Activated CD4-positive, CD25-positive, alpha-beta regulatory T cell (primary cell): ENCODE measurements around the gene L1CAM.

Experiments used
- DNase-seq, 4 experiments: peaks; one replicate each; lab custom pipeline; 2025; lab: John Stamatoyannopoulos, UW

L1CAM gene

GRCh38 chrX:153875391-153876111, 10.4 kb downstream of the L1CAM start:
- peak; percentile 25 to 37 (median 28) for DNase-seq

DNA sequence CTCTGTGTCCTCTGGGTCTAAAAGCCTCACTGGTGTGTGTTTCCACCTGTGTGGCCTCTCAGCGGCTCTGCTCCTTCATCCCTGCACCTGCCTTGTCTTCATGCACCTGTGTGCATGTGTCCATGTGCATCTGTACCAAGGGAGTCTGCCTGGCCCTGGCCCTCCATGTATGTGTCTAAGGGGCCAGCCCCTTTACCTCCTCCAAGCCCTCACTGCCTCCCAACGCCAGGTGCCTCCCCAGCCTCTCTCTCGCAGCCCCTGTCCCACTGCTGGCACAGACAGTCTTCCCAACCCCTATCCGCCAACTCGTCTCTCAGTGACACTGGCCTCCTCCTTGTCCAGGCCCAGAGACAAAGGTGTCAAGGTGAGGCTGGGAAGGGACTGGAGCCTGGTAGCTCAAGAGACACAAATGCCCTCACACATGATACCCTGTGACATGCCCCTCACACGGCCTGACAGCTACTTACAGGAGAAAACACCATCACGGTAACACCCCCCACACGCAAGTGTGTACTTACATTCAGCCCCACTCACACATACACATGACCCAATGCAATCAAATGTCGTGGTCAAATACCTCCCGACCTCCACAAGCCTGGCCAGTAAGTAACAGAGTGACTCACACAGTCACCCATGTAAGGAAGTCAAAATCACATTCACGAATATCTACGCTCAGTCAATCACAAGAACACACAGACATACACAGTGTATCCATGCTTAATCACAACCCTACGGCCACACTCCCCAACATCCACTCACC, 11.4 kb downstream of the L1CAM start:
- DNase-seq: no peak

DNA sequence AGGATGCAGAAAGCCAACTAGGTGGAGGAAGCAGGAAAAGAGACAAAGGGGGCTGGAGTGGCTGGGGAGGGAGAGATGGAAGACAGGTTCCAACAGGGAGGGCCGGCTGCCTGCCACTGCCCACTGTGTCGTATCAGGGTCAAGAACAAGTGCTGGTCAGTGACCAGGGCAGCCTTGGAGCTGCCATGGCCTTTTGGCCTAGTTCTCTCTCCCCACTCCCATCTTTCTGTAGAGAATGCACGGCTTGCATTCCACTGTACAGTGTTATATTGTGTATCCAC, 11.9 kb downstream of the L1CAM start:
- no peak for DNase-seq

DNA sequence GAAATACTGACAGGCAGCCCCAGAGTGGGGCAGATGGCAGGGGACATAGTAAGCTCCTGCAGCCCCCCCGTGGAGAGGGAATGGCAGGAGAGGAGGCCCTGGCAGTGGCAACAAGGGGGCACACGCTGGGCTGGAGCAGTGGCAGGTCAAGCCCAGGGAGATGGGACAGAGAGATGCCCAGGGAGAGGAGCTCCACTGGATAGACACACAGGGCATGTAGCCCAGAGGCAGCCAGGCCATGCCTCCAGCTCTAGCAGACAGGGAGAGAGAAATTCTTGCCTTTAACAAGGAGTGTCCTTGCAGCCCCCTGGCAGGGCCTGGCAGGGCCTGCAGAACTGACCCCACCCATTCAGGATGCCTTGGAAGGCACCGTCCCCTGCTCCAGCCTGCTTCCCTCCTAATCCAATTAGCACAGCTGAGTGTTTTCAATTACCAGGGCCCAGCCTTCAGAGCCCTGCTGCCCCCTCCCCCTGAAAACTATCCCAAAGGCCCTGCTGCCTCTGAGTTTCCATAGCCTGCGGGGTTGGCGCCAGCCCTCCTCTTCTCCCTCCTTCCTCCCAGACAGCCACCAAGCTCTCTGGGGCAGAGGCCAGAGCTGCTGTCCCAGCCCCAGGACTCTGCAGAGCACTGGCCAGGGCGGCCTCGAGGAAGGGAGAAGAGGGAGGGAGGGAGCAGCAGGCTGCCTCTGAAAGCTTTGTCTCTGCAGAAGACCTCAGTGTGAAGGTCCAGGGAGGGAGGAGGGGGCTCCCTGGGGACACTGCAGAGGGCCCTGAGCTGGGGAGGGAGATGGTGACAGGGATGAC, 12.5 kb downstream of the L1CAM start:
- no peak for DNase-seq

GRCh38 chrX:153871946-153872878, 13.8 kb downstream of the L1CAM start:
- DNase-seq: no peak

DNA sequence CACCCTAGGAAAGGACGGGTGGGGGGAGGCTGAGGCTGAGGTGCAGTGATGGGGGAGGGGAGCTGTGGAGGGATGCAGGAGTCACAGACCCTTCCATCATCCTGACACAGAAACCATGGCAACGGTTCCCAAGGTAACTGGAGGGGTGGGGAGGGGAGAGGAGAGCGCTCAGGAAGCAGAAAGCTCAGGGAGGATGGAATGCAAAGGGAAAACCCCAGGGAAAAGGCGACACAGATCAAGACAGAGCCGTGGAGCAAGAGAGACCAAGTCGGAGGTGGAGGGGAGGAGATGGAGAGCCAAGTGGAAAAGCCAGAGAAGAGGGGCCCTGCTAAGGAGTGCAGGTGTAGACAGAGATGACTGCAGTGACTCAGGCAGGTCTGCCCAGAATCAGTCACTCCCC, 14.5 kb downstream of the L1CAM start:
- no peak for DNase-seq

GRCh38 chrX:153870791-153871360, 15.1 kb downstream of the L1CAM start:
- DNase-seq: no peak

- no peak for DNase-seq
Measured at GRCh38 chrX:153870288-153870690, 15.7 kb downstream of the L1CAM start.

DNA sequence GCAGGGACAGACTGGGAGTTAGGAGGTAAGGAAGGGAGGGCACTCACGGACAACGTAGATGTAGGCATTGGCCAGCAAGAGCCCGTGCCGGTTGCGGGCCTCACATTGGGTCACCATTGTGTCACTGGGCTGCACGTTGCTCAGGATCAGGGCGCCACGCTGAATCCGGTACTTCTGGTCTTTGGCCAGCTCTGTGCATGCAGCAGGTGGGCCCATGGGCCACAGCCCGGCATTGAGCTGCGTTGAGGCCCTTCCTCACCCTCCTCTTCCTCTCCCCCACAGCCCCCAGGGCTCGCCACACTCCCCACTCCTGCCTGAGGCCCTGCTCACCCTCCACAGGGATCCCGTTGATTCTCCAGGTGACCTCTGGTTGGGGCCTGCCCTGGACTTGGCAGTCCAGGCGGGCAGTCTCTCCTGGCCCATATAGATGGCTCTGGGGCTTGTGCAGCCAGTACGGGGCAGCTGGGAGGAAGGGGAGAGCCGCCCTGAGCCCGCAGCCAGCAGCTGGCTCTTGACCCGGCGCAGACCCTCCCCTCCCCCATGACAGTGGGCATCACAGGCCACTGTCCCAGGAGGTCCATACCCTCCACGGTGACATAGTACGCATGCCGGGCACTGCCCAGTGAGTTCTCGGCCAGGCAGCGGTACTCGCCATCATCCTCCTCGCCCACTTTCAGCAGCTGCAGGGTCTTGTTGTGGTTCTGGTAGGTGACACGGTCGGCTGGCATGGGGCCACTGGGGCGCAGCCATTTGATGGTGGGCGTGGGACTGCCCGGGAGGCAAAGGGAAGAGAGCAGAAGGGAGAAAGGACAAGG, 16.3 kb downstream of the L1CAM start:
- no peak for DNase-seq

DNA sequence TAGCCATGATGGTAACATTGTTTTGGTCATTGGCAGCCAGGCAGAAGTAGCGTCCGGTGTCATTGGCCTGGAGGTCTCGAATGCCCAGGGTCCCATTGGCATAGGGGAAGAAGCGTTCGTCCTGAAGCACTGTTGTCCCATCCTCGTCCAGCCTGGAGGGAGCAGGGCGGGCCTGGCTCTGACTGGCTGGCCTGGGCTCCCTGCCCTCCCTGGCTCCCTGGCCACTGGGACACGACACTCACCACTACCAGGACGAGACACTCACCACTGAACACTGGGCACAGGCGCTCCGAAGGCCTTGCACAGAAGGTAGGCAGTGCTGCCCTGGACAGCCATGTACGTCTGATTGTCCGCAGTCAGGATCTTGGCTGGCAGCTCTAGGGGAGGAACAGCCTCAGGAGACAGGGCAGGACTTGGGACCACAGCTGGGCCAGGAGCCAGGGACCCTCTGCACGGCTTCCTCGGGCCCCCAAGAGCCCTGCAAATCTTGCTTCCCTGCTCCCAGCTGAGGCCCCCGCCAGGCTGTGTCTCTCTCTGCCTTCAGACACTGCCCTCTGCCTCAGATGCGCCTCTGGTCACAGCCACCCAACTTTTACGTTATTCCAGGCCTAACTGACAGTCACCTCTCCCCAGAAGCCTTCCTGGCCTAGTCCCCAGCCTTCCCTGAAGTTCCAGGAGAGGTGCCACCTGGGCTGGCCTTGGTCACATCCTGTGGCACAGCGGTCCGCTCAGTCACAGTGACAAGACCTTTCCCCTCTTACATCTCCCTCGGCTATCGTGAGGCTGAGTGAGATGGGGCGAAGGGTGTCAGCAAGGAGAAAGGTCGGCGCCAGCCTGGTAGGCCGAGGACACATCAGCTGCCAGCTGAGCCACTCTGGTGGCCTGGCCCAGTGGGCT, 17.1 kb downstream of the L1CAM start:
- DNase-seq: no peak

- no peak for DNase-seq
Measured at GRCh38 chrX:153867671-153868070, 18.3 kb downstream of the L1CAM start.

DNA sequence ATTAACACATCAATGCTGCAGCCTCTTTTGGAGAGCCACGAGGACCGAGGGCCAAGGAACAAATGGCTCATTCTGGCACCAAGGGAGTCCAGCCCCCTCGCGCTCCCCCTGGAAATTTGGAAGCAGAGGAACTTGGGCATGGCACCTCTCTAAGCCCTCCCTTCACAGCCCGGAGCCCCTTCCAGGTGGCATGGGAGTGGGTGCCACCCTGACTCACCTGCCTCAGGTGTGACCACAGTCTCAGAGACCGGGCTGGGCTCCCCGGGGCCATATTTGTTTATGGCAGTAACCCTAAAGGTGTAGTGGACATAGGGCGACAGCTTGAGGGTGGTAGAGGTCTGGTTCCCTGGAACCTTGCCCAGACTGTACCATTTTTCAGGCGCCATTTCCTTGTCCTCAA, 18.8 kb downstream of the L1CAM start:
- DNase-seq: no peak

GRCh38 chrX:153866302-153867019, 19.5 kb downstream of the L1CAM start:
- DNase-seq: no peak

GRCh38 chrX:153865685-153866084, 20.3 kb downstream of the L1CAM start:
- DNase-seq: no peak

DNA sequence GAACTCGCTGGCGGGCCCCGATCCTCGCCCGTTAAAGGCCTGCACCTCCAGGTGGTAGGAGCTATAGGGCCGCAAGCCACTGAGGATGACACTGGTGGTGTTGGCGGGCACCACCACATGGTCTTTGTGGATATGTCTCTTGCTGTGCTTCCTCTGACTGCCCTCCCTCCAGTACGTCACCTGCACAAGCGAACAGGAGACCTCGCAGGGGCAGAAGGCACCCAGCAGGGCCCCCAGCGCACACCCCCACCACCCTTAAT, 20.7 kb downstream of the L1CAM start:
- no peak for DNase-seq

GRCh38 chrX:153864561-153865320, 21.2 kb downstream of the L1CAM start:
- no peak for DNase-seq

GRCh38 chrX:153864101-153864500, 21.9 kb downstream of the L1CAM start:
- DNase-seq: no peak

DNA sequence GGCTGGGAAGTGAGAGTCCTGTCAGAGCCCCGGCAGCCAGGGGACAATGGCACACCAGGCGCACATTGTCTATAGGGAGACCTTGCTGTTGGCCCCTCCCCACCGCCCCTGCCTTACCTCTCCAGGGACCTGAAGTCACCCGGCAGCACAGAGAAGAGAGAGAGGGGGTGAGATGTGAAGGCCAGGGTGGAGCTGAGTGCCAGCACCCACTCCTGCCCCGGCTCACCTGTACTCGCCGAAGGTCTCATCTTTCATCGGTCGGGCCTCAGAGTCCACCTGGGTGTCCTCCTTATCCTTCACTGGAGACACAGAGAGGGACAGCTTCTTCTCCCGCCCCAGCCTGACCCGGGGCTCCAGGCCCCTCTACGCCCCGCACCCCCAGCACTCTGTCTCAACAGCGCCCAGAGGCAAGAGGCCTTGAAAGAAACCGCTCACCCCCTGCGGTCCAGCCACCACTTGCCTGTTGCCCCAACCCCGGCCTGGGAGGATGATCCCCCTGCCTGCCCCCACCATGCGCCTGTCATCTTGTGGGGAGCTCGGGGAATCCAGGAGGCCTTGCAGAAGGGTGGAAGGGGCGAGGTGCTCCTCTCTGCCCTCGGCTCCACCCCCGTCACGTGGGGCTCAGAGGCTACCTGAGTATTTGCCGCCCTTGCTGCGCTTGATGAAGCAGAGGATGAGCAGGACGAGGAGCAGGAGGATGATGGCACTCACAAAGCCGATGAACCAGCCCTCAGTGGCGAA, 22.6 kb downstream of the L1CAM start:
- DNase-seq: no peak
